Left lobe of liver (tissue), 2 donors: ENCODE measurements around the gene TMEM151A. TPM values are rescaled to one million over a fixed set of nuclear protein-coding genes. Genes with fewer than 3 reads are reported as not detected.
"Not testable (repeated sequence)": the region's sequence is repeated elsewhere in the genome, so short reads cannot be mapped to it uniquely, and the experiment has no call there.

Experiments used
- ATAC-seq: fragments of 200-7000 bp; cut with Tn5 transposase; one replicate; pipeline ENCODE4 v1.9.1; 2020; ENCODE audit warnings: mild to moderate bottlenecking, moderate library complexity
- DNase-seq: peaks from one replicate; pipeline ENCODE4 v3.0.0-alpha.2; 2020; ENCODE audit warnings: low spot score
- total RNA-seq: library from RNA; stranded (reverse); gene quantifications from one replicate; pipeline ENCODE4 v1.2.1, GENCODE V29; 2021
- donor health status: DM: no; HTN: no; CAD: no; lungs with moderate emphysema.
- donor health status: DM: no; HTN: yes; CAD: no.

TMEM151A gene
- total RNA-seq, 1 donor from 2014 or later = 0.10 TPM

GRCh38 chr11:66267039-66267378 lies 24.7 kb upstream of the TMEM151A start:
- DNase-seq = no peak

GRCh38 chr11:66267379-66268243 lies 24.1 kb upstream of the TMEM151A start:
- ATAC-seq = peak; percentile 79
- peak; percentile 85 for DNase-seq

More at GRCh38 chr11:66267039-66267378, 24.7 kb upstream of the TMEM151A start:
- ATAC-seq = no peak

- ATAC-seq (peak; percentile 86), DNase-seq (peak; percentile 100)
These were observed 23.3 kb upstream of the TMEM151A start, which contains the start of gene RAB1B for GRCh38 chr11:66268244-66268951. Gene RAB1B, plus strand, starts transcription at chr11:66268639. Its CDS starts 41 bp downstream, at chr11:66268680.

GRCh38 chr11:66268952-66269905 lies 22.5 kb upstream of the TMEM151A start:
- no peak for DNase-seq
- ATAC-seq = no peak

GRCh38 chr11:66271816-66272215 lies 19.9 kb upstream of the TMEM151A start:
- DNase-seq = no peak
- ATAC-seq = no peak

- no peak for ATAC-seq
- no peak for DNase-seq
These were observed 19.1 kb upstream of the TMEM151A start for GRCh38 chr11:66272596-66272995.

- DNase-seq = no peak
- no peak for ATAC-seq
These were observed 17.5 kb upstream of the TMEM151A start for GRCh38 chr11:66274219-66274618.

- ATAC-seq (no peak), DNase-seq (no peak)
These were observed 16.3 kb upstream of the TMEM151A start for GRCh38 chr11:66275396-66275795.

GRCh38 chr11:66275984-66276612 lies 15.6 kb upstream of the TMEM151A start:
- ATAC-seq = no peak
- DNase-seq = no peak

- DNase-seq, ATAC-seq: not testable (repeated sequence)
These were observed 15.1 kb upstream of the TMEM151A start for GRCh38 chr11:66276619-66277018.

- not testable (repeated sequence) for DNase-seq
These were observed 14.6 kb upstream of the TMEM151A start for GRCh38 chr11:66277064-66277463.

GRCh38 chr11:66277471-66278362 lies 14.0 kb upstream of the TMEM151A start, which contains the start of gene CNIH2:
Gene CNIH2, plus strand, starts transcription at chr11:66278175. Its CDS starts 282 bp downstream, at chr11:66278457.
- ATAC-seq = peak; percentile 68
- peak; percentile 65 for DNase-seq

More at GRCh38 chr11:66277064-66277463, 14.6 kb upstream of the TMEM151A start:
- ATAC-seq = not testable (repeated sequence)

- no peak for ATAC-seq
- DNase-seq = no peak
These were observed 13.2 kb upstream of the TMEM151A start for GRCh38 chr11:66278363-66279091.

- no peak for DNase-seq
These were observed 12.5 kb upstream of the TMEM151A start for GRCh38 chr11:66279092-66279734.

GRCh38 chr11:66280428-66280827 lies 11.3 kb upstream of the TMEM151A start:
- DNase-seq = no peak
- ATAC-seq = no peak

More at GRCh38 chr11:66279092-66279734, 12.5 kb upstream of the TMEM151A start:
- no peak for ATAC-seq

- DNase-seq (no peak), ATAC-seq (no peak)
These were observed 10.7 kb upstream of the TMEM151A start for GRCh38 chr11:66281001-66281400.

- DNase-seq (no peak), ATAC-seq (no peak)
These were observed 9.8 kb upstream of the TMEM151A start for GRCh38 chr11:66281776-66282467.
